Measurements from ENCODE around the gene CAND2.

GRCh38 chr3:12839156-12839946 lies 42.9 kb downstream of the CAND2 start:
- TF ChIP-seq, protein P1, sequence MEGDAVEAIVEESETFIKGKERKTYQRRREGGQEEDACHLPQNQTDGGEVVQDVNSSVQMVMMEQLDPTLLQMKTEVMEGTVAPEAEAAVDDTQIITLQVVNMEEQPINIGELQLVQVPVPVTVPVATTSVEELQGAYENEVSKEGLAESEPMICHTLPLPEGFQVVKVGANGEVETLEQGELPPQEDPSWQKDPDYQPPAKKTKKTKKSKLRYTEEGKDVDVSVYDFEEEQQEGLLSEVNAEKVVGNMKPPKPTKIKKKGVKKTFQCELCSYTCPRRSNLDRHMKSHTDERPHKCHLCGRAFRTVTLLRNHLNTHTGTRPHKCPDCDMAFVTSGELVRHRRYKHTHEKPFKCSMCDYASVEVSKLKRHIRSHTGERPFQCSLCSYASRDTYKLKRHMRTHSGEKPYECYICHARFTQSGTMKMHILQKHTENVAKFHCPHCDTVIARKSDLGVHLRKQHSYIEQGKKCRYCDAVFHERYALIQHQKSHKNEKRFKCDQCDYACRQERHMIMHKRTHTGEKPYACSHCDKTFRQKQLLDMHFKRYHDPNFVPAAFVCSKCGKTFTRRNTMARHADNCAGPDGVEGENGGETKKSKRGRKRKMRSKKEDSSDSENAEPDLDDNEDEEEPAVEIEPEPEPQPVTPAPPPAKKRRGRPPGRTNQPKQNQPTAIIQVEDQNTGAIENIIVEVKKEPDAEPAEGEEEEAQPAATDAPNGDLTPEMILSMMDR (IDR thresholded peaks at IDR 0.05) = no peak
- TF ChIP-seq POLR2A (IDR thresholded peaks at IDR 0.05) (no peak), POLR2AphosphoS5 (IDR thresholded peaks at IDR 0.05) (no peak)
